ENCODE results near the gene PRR5.

DNA sequence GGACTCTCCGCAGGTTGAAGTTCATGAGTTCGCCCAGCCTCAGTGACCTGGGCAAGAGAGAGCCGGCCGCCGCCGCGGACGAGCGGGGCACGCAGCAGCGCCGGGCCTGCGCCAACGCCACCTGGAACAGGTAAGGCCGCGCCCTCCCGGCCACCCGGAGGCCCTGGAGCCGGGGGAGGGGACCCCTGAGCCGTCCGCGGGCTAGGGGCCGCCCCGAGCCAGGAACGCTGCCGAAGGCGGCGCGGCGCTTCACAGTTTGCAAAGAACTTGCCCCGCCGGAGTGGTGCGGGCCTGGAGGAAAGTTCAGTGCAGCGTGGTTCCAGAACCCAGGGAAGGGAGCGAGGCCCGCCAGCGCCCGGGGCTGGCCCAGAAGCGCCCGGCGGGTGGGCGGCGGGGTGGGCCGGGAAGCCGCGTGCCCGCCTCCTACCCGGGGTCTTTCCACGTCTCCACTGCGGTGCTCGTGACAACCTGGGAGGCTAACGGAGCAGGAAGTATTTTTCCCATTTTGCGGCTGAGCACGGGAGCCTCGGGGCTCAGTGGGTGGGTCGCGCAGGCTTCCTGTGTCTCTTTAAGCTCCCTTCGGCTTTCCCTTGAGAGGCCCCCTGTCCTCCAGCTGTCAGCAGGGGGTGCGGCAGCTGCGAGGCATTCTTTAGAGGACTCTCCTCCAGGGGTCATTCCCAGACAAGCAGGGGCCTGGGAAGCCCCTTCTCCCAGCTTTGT, 635 bp downstream of the PRR5 start:
- TF ChIP-seq JUNB (IDR thresholded peaks at IDR 0.05; ENCODE audit: unreplicated experiment) (no peak), CTCF (conservative IDR thresholded peaks at IDR 0.05; ENCODE audit: low read depth in 2 of 2) (no peak), POLR2AphosphoS5 (IDR thresholded peaks at IDR 0.05; ENCODE audit: low read depth) (no peak), EZH2phosphoT487 (IDR thresholded peaks at IDR 0.05; ENCODE audit: unreplicated experiment) (no peak)
- TF ChIP-seq, protein P1, sequence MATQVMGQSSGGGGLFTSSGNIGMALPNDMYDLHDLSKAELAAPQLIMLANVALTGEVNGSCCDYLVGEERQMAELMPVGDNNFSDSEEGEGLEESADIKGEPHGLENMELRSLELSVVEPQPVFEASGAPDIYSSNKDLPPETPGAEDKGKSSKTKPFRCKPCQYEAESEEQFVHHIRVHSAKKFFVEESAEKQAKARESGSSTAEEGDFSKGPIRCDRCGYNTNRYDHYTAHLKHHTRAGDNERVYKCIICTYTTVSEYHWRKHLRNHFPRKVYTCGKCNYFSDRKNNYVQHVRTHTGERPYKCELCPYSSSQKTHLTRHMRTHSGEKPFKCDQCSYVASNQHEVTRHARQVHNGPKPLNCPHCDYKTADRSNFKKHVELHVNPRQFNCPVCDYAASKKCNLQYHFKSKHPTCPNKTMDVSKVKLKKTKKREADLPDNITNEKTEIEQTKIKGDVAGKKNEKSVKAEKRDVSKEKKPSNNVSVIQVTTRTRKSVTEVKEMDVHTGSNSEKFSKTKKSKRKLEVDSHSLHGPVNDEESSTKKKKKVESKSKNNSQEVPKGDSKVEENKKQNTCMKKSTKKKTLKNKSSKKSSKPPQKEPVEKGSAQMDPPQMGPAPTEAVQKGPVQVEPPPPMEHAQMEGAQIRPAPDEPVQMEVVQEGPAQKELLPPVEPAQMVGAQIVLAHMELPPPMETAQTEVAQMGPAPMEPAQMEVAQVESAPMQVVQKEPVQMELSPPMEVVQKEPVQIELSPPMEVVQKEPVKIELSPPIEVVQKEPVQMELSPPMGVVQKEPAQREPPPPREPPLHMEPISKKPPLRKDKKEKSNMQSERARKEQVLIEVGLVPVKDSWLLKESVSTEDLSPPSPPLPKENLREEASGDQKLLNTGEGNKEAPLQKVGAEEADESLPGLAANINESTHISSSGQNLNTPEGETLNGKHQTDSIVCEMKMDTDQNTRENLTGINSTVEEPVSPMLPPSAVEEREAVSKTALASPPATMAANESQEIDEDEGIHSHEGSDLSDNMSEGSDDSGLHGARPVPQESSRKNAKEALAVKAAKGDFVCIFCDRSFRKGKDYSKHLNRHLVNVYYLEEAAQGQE (IDR thresholded peaks at IDR 0.05; ENCODE audit: unreplicated experiment) = no peak

Data from GM23338 (cell line).